Caki2 (cell line): ENCODE data around the gene GLB1L2. TPM values are rescaled to one million over a fixed set of nuclear protein-coding genes. Genes with fewer than 3 reads are reported as not detected.

Source experiments
- DNase-seq: peaks from one replicate; pipeline ENCODE4 v3.0.0-alpha.2; 2015; ENCODE audit warnings: low read depth
- in situ Hi-C: cut with HindIII; loops from 2 replicates; pipeline ENCODE4 v1.10.0; 2016; ENCODE audit warnings: low sequenced_read_pairs, low pct_unique_long_range_greater_than_20kb, mixed read lengths
- total RNA-seq: library from RNA; depleted of rRNA; stranded (reverse); fragments of >200 nt; shearing (Covaris generic); gene quantifications from 2 replicates; pipeline ENCODE4 v1.2.3, GENCODE V29; 2014; ENCODE audit warnings: low replicate concordance

Gene GLB1L2
- total RNA-seq, 1 experiment from 2014 or later = 1.9 TPM

DNA sequence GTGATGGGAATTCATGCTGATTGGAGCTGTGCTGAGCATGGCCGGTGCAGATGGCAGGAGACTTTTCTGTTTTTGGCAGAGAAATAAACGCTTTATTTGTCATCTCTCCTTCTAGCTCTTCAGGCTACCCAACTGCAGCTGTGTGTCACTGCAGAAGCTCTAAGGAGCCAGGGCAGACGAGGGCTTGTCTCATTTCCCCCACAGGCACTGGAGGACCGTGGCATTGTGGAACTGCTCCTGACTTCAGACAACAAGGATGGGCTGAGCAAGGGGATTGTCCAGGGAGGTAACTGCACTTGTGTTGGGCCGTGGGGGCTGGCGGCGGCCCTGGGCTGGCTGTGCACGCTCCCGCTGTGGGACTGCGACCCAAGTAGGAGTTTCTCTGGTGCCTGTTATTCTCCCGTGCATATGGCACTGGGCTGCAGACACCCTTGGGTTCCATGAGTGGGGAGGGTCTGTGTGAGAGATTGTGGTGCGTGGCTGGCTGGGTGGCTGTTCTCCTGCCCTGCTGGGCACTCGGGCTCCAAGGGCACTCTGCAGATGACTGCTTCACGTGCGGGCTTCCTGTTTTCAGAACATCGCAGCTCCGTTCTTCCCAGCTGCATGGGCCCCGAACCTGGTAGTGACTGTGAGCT lies 27.2 kb downstream of the GLB1L2 start:
- in situ Hi-C loops = no loop called here
- DNase-seq = no peak

GRCh38 chr11:134359646-134360045 lies 27.9 kb downstream of the GLB1L2 start:
- in situ Hi-C loops = no loop called here
- DNase-seq = no peak

DNA sequence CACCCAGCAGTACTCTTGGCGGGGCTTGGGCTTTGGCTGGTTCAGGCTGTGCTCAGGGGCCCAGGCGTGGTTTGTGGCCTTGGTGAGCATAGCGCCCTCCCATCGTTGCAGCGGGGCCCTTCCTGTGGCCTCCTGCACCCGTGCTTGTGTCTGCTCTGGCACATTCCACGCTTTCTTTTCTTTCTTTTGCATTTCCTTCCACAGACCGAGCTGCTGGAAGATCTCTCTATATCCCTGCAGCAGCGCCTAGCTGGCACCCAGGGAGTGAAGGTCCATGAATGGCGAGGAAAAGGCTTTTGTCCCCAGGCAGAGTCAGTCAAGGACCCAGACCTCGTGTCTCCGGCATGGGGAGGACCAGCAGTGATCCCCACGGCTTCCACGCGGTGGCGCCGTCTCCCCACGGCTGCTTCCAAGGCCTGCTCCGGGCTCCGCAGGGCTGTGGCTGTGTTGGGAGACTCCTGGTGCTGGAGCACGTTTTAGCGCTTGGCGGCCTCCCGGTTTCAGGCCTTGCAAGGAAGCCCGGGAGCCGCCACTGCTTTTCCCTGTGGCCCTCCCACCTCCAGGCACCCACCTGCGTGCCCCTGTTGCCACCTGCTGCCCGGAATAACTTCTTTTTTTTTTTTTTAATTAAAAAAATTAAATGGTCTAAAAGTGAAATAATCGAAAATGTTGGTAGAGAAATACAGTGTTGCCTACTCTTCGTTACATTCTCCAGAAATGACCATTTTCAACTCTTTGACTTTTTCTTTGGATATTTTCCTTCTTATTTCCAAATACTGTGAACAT lies 28.5 kb downstream of the GLB1L2 start:
- in situ Hi-C loops = no loop called here
- DNase-seq = no peak

DNA sequence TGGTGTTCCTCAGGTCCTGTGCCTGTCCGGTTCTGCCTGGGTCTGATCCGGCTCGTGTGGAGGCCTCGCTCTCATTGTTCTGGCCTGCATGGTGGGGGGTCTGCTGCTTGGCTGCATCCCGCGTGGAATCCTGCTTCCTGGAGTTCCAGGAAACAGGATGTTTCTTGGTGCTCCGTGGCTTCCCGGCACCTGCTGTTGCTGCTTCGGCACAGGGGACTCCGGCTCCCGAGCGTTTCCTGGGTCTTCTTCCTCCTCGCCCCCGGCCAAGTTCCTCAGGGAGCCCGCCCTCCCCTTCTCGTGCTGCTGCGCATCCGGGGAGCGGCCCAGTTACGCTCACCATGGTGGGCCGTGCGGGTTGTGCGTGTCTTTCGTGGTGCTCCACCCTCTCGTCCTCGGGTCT lies 29.9 kb downstream of the GLB1L2 start:
- in situ Hi-C loops = no loop called here
- DNase-seq = no peak

GRCh38 chr11:134362192-134362901 lies 30.6 kb downstream of the GLB1L2 start:
- DNase-seq = no peak
- in situ Hi-C loops = no loop called here

DNA sequence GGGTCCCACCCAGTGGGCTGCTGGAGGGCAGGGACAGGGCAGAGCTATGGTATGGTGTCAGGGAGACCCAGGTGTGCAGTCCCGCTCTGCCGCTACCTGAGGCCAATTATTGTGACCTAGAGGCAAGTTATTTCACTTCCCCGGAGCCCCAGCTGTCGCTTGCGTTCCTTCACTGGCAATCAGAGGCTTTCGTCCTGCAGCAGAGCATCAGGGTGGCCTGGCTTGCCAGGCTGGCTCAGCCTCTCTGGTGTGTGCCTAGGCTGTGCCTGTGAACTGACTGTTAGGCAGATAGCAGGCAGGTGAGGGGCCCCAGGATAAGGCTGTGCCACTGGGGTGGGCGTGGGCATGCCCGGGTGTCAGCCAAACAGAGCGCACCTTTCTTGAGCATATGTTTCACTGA lies 31.4 kb downstream of the GLB1L2 start:
- DNase-seq = no peak
- in situ Hi-C loops = no loop called here

DNA sequence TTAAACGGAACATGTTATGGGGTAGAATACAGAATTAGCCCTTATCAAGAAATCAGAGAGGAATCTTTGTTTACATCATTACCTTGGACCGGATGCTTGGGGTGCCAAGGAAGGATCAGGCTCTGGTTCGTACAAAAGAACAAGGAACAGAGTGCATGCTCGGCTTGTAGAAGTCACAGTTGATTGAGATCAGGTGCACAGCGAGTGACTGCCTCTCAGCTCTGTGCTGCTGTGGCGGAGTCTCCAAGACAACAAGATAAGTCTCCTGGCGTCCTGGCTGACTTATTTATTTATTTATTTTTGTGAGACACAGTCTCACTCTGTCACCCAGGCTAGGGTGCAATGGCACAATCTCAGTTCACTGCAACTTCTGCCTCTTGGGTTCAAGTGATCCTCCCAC lies 31.8 kb downstream of the GLB1L2 start:
- in situ Hi-C loops = no loop called here

GRCh38 chr11:134364261-134364660 lies 32.5 kb downstream of the GLB1L2 start:
- in situ Hi-C loops = no loop called here
- no peak for DNase-seq

More for the DNA sequence above, 31.8 kb downstream of the GLB1L2 start:
- no peak for DNase-seq

DNA sequence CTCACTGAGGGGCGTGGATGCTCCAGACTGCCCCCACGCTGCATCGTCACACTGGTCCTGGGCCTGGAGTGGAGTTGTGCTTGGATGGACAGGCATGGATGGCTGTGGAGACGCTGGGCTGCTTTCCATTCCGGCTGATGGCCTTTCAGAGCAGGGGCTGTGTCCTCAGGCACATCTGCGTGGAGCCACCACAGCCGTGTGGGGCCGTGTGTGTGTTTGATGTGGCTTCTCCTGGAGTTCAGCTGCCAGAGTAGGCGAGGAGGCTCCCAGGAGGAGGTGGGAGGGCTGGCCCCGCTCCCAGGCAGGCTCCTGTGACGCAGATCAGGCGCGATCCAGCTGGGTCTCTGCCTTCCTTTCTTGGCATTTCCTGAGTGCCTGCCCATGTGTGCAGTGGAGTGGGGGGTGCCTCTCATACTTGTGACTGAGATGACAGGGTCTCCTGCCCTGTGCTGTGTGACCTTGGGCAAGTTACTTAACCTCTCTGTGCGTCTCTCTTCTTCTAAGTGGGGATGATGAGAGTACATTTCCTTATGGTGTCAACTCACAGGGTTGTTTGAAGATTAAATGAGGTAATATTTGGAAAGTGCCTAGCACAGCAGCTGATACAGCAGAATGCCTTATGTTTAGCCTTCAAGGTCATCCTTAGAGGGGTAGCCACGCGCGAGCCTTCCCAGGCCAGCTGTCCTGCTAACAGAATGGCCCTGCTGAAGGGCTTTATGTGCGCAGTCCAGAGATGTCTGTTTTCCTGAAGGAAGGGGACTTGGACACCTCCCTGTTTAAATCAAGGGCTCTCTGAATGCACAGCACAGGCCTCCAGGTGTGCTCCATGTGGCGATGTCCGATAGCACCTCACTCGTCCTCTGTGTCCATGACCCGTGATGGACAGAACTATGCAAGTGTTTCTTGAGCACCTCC lies 33.5 kb downstream of the GLB1L2 start:
- no peak for DNase-seq
- in situ Hi-C loops = no loop called here

DNA sequence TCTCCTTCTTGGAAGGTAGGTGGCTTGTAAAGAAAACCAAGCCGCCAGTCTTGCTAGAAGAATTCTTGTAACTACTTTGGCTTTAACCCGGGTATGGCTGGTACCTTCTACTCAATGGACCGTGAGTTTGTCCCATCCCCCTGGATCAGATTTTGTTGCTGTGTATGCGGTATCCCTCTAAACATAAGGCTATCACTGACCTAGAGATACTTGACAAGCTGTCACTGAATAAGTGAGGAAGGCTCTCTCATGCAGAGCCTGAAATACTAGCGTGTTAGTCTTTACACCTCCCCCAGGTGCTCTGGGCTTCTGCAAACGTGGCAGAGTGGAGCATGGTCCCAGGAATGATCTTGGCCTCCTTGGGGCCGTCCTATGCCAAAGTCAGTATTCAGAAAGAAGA lies 34.5 kb downstream of the GLB1L2 start:
- in situ Hi-C loops = no loop called here
- DNase-seq = no peak

DNA sequence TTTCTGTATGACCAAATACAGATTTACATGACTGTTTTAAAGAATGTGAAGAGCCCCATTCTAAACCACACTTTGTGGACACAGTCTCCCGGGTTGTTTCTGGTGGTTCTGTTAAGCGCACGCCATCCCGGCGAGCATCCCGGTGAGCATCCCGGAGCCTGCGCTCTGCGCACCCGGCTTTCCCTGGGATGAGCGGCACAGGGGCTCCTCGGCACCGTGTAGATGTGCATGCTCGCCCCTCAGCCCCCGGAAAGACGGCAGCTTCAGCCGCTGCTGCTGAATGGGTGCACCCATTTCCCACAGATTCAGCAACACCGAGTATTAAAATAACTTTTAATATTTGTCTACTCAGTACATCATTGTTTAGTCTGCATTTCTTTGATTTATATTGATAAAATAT lies 36.0 kb downstream of the GLB1L2 start:
- in situ Hi-C loops = no loop called here
- DNase-seq = no peak

DNA sequence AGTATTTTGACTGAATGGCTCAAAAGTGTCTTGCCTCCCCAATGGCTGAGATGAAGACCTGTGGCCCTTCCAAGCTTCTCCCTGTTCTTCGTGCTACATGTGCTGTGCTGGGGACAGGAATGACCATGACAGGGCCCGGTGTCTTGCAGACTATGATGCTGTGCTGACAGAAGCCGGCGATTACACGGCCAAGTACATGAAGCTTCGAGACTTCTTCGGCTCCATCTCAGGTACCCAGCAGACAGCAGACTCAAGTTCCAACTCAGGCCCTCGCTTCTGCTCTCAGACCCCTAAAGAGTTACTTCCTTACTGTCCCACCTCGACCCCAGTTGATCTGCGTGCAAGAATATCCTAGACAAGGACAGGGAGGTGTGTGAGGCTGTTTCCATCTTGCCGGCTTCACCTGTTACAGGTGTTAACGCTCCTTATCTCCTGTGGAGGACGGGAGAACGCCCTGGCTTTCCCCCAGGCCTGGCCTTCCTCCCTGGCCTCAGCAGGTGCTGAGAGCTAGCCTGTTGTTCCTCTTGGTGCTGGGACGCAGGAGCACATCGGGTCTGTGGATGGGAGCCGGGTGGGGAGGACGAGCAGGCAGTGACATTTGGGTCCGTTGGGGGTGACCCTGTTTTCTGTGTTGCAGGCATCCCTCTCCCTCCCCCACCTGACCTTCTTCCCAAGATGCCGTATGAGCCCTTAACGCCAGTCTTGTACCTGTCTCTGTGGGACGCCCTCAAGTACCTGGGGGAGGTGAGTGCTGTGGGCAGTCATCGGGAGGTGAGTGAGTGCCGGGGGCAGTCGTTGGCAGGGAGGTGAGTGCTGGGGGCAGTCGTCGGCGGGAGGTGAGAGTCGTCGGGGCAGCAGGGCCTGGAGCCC lies 38.1 kb downstream of the GLB1L2 start:
- in situ Hi-C loops = no loop called here
- no peak for DNase-seq

DNA sequence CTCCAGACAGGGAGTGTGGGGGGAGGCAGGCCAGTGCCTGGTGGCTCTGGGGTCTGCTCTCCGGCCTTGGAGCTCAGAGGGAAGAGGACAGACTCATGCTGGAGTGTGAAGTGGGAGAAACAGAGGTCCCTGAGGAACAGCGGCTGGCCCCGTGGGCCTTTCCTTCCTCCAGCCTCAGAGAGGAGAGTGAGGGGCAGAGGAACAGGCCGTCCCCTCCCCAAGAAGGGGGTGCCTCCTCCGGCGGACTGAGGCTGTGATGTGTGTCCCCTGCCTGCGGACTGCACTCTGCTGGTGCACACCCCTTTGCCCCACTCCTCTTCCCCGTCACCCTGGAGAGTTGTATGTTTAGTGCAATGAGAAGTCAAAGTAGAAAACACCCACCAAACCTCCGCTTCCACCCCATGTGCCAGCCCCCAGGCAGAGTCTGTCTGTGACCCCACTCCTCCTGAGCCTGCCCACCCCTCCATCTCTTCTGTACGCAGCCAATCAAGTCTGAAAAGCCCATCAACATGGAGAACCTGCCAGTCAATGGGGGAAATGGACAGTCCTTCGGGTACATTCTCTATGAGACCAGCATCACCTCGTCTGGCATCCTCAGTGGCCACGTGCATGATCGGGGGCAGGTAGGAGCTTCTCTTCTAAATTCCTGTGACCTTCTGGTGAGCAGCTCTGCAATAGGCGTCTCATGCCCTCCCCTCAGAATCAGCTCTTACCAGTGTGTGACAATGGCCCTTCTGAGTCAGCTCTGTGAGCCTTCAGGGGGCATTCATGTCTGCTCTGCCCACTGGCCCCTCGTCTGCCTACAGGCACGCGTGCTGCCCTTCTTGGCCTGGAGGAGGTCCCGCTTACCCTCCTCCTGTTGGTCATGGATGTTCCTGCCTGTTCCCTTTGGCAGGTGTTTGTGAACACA lies 39.0 kb downstream of the GLB1L2 start:
- in situ Hi-C loops = no loop called here
- DNase-seq = no peak

DNA sequence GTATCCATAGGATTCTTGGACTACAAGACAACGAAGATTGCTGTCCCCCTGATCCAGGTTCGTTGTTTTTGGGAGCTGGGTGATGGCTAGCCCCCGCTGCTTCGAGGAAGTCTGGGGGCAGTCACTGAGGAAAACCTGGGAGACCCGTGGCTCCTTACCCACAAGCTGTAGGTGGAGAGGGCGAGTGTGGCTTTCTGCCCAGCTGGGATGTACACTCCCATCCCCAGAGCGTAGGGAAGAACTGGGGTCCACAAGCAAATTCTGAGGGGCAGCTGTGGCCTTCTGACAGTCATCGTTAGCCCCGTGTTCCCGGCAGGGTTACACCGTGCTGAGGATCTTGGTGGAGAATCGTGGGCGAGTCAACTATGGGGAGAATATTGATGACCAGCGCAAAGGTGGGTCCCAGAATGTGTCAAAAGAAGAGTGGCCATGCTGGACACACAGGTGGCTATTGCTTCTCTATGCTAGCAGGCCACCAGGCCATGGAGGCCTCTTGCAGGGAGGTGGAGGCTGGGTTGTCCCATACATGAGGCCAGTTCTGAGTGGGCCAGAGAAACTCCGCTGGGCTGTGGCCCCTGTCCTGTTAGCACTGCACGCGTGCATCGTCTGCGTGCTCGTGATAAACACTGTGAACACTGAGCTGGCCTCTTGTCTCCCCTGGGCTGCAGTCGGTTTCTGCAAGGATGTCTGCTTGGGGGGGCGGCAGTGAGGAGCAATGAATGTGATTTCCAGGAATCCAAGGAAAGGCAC lies 39.8 kb downstream of the GLB1L2 start:
- DNase-seq = no peak
- in situ Hi-C loops = no loop called here

GRCh38 chr11:134372536-134372935 lies 40.7 kb downstream of the GLB1L2 start:
- no peak for DNase-seq
- in situ Hi-C loops = no loop called here

- in situ Hi-C loops = no loop called here
- DNase-seq = no peak
Measured at GRCh38 chr11:134372961-134373360, 41.2 kb downstream of the GLB1L2 start.
